Activated CD4-positive, alpha-beta memory T cell treated with anti-CD3 and anti-CD28 coated beads for 36 hours (primary cell): Measurements from ENCODE around the gene KAT8. TPM values are rescaled to one million over a fixed set of nuclear protein-coding genes. Genes with fewer than 3 reads are reported as not detected.
A peak's percentile ranks its signal among the peaks of the same experiment; 100 is the strongest.

ENCODE experiments used
- CTCF ChIA-PET: fragments of 350-600 bp; sonication (Branson Sonifier 250); formaldehyde crosslinking; loops from one replicate; lab custom pipeline; 2021; ENCODE audit warnings: antibody characterized with exemption, inconsistent platforms; lab: Charles Lee
- POLR2A ChIA-PET: fragments of 350-600 bp; sonication (Branson Sonifier 250); formaldehyde crosslinking; loops from one replicate; lab custom pipeline; 2021; ENCODE audit warnings: antibody characterized with exemption; lab: Charles Lee
- DNase-seq: peaks from one replicate; pipeline ENCODE4 v3.0.0-alpha.2; 2020
- H3K27ac Mint-ChIP-seq: one replicate; pipeline ENCODE4 v1.8.0; 2021; ENCODE audit warnings: mixed read lengths
- H3K27me3 Mint-ChIP-seq: one replicate; pipeline ENCODE4 v1.8.0; 2021; ENCODE audit warnings: mixed read lengths
- H3K36me3 Mint-ChIP-seq: one replicate; pipeline ENCODE4 v1.8.0; 2021; ENCODE audit warnings: mixed read lengths
- H3K4me1 Mint-ChIP-seq: one replicate; pipeline ENCODE4 v1.8.0; 2021; ENCODE audit warnings: low read depth, mixed read lengths
- H3K4me3 Mint-ChIP-seq: one replicate; pipeline ENCODE4 v1.8.0; 2021; ENCODE audit warnings: mild to moderate bottlenecking, mixed read lengths
- H3K9me3 Mint-ChIP-seq: one replicate; pipeline ENCODE4 v1.8.0; 2021; ENCODE audit warnings: mixed read lengths
- intact Hi-C: fragments of 100-400 bp; cut with micrococcal nuclease; formaldehyde crosslinking; loops from one replicate; pipeline ENCODE4 v1.15.1; 2023
- total RNA-seq, 2 experiments: library from RNA; stranded (reverse); gene quantifications; one replicate each; pipeline ENCODE4 v1.2.3, GENCODE V29; 2021

Gene KAT8
- total RNA-seq, 2 experiments from 2014 or later: 48.8 to 49.6 TPM

GRCh38 chr16:31085411-31085810, 32.1 kb upstream of the KAT8 start:
- CTCF ChIA-PET: no interaction called here
- no peak for DNase-seq
- H3K27ac Mint-ChIP-seq: no peak overlapping the region

GRCh38 chr16:31085873-31086628, 31.4 kb upstream of the KAT8 start:
- Mint-ChIP-seq H3K36me3 (peaks cover 10% of the 10 kb centered on the region), H3K4me3 (no peak overlapping the region), H3K4me1 (peaks cover 8% of the 10 kb centered on the region), H3K27ac (no peak overlapping the region), H3K27me3 (no peaks in the 10 kb centered on the region), H3K9me3 (no peaks in the 10 kb centered on the region)
- no peak for DNase-seq
- intact Hi-C loops: no loop called here
- ChIA-PET CTCF (no interaction called here), POLR2A (interaction anchor here (1.3 kb wide), 1 partner anchor 12 kb away, joined by 5 read pairs; the partner anchor contains the start of genes ZNF646 and ZNF668)

More at GRCh38 chr16:31085411-31085810, 32.1 kb upstream of the KAT8 start:
- intact Hi-C loops: no loop called here
- Mint-ChIP-seq H3K27me3 (no peaks in the 10 kb centered on the region), H3K9me3 (no peaks in the 10 kb centered on the region), H3K36me3 (peaks cover 14% of the 10 kb centered on the region), H3K4me3 (no peak overlapping the region), H3K4me1 (peaks cover 8% of the 10 kb centered on the region)
- POLR2A ChIA-PET: no interaction called here

GRCh38 chr16:31086629-31086906, 30.9 kb upstream of the KAT8 start:
- no peaks in the 10 kb centered on the region for H3K9me3 Mint-ChIP-seq
- H3K27me3 Mint-ChIP-seq: no peaks in the 10 kb centered on the region
- H3K36me3 Mint-ChIP-seq: peaks cover 10% of the 10 kb centered on the region
- intact Hi-C loops: no loop called here
- H3K4me1 Mint-ChIP-seq: peaks cover 8% of the 10 kb centered on the region
- no peak for DNase-seq
- ChIA-PET POLR2A (interaction anchor here (1.3 kb wide), 1 partner anchor 12 kb away, joined by 5 read pairs; the partner anchor contains the start of genes ZNF646 and ZNF668), CTCF (no interaction called here)
- no peak overlapping the region for H3K27ac Mint-ChIP-seq
- no peak overlapping the region for H3K4me3 Mint-ChIP-seq

DNA sequence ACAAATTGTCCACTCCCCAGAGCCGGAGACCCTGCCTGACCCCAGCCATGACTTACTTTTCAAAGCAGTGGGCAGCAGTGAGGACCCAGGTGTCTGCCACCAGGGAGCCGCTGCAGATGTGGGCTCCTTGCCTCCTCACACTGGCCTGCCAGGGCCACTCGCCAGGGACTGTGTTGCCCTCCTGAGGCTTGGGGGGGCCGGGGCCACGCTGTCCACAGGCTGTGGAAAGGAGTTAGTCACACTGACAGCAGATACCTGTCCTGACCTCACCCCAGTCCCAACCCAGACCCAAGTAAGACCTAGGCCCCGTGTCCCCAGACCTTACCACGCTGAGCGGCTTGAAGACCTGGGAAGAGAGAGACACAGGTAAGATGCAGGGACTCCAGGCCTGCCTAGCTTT, 30.0 kb upstream of the KAT8 start:
- Mint-ChIP-seq H3K9me3 (no peaks in the 10 kb centered on the region), H3K27ac (no peak overlapping the region)

GRCh38 chr16:31087971-31088370, 29.5 kb upstream of the KAT8 start:
- H3K36me3 Mint-ChIP-seq: peaks cover 13% of the 10 kb centered on the region
- H3K4me1 Mint-ChIP-seq: peaks cover 11% of the 10 kb centered on the region
- H3K27me3 Mint-ChIP-seq: no peaks in the 10 kb centered on the region
- no peak for DNase-seq
- ChIA-PET POLR2A (interaction anchor here (1.4 kb wide), 1 partner anchor 29 kb away, joined by 3 read pairs; no protein-coding TSS in a partner anchor), CTCF (no interaction called here)
- intact Hi-C loops: no loop called here
- H3K4me3 Mint-ChIP-seq: no peak overlapping the region
- H3K27ac Mint-ChIP-seq: no peak overlapping the region
- no peaks in the 10 kb centered on the region for H3K9me3 Mint-ChIP-seq

More for the DNA sequence above, 30.0 kb upstream of the KAT8 start:
- DNase-seq: no peak
- Mint-ChIP-seq H3K36me3 (peaks cover 10% of the 10 kb centered on the region), H3K4me3 (no peak overlapping the region), H3K4me1 (peaks cover 6% of the 10 kb centered on the region), H3K27me3 (no peaks in the 10 kb centered on the region)
- ChIA-PET POLR2A (interaction anchor here (1.4 kb wide), 1 partner anchor 29 kb away, joined by 3 read pairs; no protein-coding TSS in a partner anchor), CTCF (no interaction called here)
- intact Hi-C loops: no loop called here

DNA sequence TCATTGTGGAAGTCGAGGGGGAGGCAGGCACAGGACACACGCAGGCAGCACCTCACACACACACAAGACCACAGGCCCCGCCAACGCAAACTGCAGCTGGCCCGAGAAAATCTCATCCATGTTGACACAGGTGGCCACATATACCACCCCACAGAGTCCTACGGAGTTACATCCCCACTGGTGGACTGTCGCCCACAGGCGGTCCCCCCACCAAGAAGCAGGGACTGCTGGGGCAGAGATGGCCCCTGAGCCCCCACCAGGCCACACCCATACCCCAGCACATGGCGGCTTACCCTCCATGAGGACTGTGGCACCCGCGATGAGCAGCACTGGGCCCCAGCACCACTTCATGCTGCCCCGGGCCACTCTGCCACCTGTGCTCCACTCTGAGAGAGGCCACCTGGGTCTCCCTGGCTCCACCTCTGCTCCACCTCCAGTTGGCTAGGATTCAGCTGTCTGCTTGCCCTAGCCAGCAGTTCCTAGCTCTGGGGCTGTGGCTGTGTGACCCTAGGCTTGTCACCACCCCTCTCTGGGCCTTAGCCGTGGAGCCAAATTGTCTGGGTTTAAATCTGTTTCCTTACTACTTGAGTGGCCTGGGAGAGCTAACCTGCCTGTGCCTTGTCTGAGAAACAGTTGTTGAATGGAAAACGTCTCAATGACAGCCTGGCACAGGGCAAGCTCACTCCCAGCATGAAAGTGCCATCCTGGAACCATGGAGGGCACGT, 28.8 kb upstream of the KAT8 start, which contains the start of gene PRSS53:
TSS of gene PRSS53 (minus strand) at position 485 of the 725 bp plus-strand sequence. CDS start at position 351, 134 bp downstream.
- Mint-ChIP-seq H3K4me3 (no peak within 1 kb of the TSS), H3K36me3 (peaks cover 11% of the 10 kb centered on the region), H3K27ac (no peak within 1 kb of the TSS), H3K27me3 (no peaks in the 10 kb centered on the region), H3K4me1 (peaks cover 15% of the 10 kb centered on the region), H3K9me3 (no peaks in the 10 kb centered on the region)
- POLR2A ChIA-PET: interaction anchor here (0.5 to 1.4 kb wide), 2 partner anchors 27 to 28 kb away, joined by 3 read pairs; no protein-coding TSS in a partner anchor
- DNase-seq: no peak
- intact Hi-C loops: no loop called here
- CTCF ChIA-PET: interaction anchor here (1.2 kb wide), 1 partner anchor 104 kb away, joined by 4 read pairs; the partner anchor contains the start of gene HSD3B7

- peaks cover 11% of the 10 kb centered on the region for H3K36me3 Mint-ChIP-seq
- intact Hi-C loops: no loop called here
- ChIA-PET CTCF (interaction anchor here (1.2 kb wide), 1 partner anchor 104 kb away, joined by 4 read pairs; the partner anchor contains the start of gene HSD3B7), POLR2A (interaction anchor here (0.5 to 1.4 kb wide), 2 partner anchors 28 kb away, joined by 3 read pairs; no protein-coding TSS in a partner anchor)
- no peak for DNase-seq
- H3K4me3 Mint-ChIP-seq: no peak overlapping the region
- H3K4me1 Mint-ChIP-seq: peaks cover 15% of the 10 kb centered on the region
- H3K9me3 Mint-ChIP-seq: no peaks in the 10 kb centered on the region
- H3K27me3 Mint-ChIP-seq: no peaks in the 10 kb centered on the region
- H3K27ac Mint-ChIP-seq: no peak overlapping the region
These were observed 28.3 kb upstream of the KAT8 start for GRCh38 chr16:31089199-31089598.

- ChIA-PET CTCF (no interaction called here), POLR2A (no interaction called here)
- intact Hi-C loops: loop anchor here (5.0 kb wide), 1 partner anchor 133 kb away; the partner anchor contains the start of gene SETD1A
These were observed 26.9 kb upstream of the KAT8 start for GRCh38 chr16:31090540-31090939.

DNA sequence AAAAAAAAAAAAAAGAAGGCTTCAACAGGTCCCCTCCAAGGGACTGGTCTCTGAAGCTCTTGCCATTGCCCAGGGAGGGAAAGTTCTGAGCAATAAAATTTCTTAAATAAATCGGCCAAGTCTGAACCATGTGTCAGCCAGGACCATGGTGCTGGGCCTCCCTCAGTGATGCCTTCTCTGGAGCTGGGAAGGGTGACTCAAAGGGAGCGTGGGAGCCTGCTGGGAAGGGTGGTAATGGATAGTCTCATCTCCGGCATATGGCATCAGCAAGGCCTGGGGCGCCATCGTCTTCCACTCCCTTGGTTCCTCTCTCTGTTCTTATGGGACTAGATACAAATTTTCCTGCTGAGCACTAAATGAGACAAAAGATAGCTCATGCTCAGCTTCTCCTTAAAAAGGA, 25.1 kb upstream of the KAT8 start:
- Mint-ChIP-seq H3K4me1 (peaks cover 24% of the 10 kb centered on the region), H3K9me3 (no peaks in the 10 kb centered on the region), H3K27ac (no peak overlapping the region), H3K27me3 (no peaks in the 10 kb centered on the region), H3K36me3 (peaks cover 11% of the 10 kb centered on the region), H3K4me3 (no peak overlapping the region)
- POLR2A ChIA-PET: interaction anchor here (1.1 to 2.9 kb wide), 2 partner anchors 19 to 88 kb away, joined by 3 to 16 read pairs; partner anchors contain the start of genes ZNF646 and ZNF668
- CTCF ChIA-PET: interaction anchor here (0.6 to 1.0 kb wide), 2 partner anchors 19 to 192 kb away, joined by 3 read pairs; no protein-coding TSS in a partner anchor
- intact Hi-C loops: loop anchor here (5.0 kb wide), 1 partner anchor 135 kb away; the partner anchor contains the start of gene SETD1A
- DNase-seq: no peak

More at GRCh38 chr16:31090540-31090939, 26.9 kb upstream of the KAT8 start:
- no peak overlapping the region for H3K27ac Mint-ChIP-seq
- DNase-seq: no peak
- H3K4me1 Mint-ChIP-seq: peaks cover 19% of the 10 kb centered on the region
- H3K9me3 Mint-ChIP-seq: no peaks in the 10 kb centered on the region
- H3K27me3 Mint-ChIP-seq: no peaks in the 10 kb centered on the region
- H3K36me3 Mint-ChIP-seq: peaks cover 11% of the 10 kb centered on the region
- H3K4me3 Mint-ChIP-seq: no peak overlapping the region

DNA sequence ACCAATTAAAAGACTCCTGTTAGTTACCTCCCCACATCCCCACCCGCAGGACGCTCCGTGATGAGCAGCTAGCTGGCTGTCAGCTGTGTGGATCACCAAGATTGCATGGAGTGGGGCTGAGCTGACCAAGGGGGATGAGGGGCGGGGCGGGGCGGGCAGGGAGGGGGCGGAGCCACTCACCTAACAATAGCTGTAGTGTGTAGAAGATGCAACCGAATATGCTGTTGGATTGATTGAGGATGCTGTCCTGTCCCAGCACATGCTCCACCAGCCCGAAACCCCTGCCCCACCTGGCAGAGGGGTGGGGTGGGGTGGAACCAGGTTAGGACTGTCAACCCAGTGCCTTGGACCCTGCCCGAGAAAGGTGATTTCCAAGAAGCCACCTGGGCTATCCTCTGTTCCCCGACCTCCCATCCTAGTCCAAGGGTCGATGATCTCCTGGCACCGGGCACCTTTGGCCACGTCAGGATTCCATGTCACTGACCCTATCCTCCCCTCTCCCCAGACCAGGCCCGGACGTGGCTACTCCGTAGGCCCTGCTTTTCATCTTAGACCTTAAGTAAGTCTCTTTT, 24.2 kb upstream of the KAT8 start:
- Mint-ChIP-seq H3K27ac (no peak overlapping the region), H3K9me3 (no peaks in the 10 kb centered on the region), H3K4me3 (peak overlapping the region; percentile 93), H3K36me3 (peaks cover 11% of the 10 kb centered on the region), H3K4me1 (peaks cover 24% of the 10 kb centered on the region), H3K27me3 (no peaks in the 10 kb centered on the region)
- POLR2A ChIA-PET: interaction anchor here (0.9 to 2.9 kb wide), 5 partner anchors 11 to 907 kb away, joined by 3 to 16 read pairs (median 3); partner anchors contain the start of genes ZNF646 and ZNF668
- intact Hi-C loops: loop anchor here (5.0 kb wide), 1 partner anchor 136 kb away; the partner anchor contains the start of gene SETD1A
- CTCF ChIA-PET: interaction anchor here (1.0 to 2.0 kb wide), 2 partner anchors 20 to 49 kb away, joined by 3 to 11 read pairs; no protein-coding TSS in a partner anchor
- DNase-seq: peak; percentile 31

GRCh38 chr16:31094088-31094423, 23.4 kb upstream of the KAT8 start:
- CTCF ChIA-PET: interaction anchor here (0.7 to 2.7 kb wide), 5 partner anchors 48 to 152 kb away, joined by 3 to 11 read pairs (median 3); partner anchors contain the start of gene HSD3B7
- no peak for DNase-seq

More at GRCh38 chr16:31094088-31094423, 23.4 kb upstream of the KAT8 start:
- no peaks in the 10 kb centered on the region for H3K9me3 Mint-ChIP-seq
- POLR2A ChIA-PET: interaction anchor here (0.7 to 2.9 kb wide), 8 partner anchors 12 to 908 kb away, joined by 3 to 16 read pairs (median 3); partner anchors contain the start of genes ZNF646 and ZNF668
- intact Hi-C loops: loop anchor here (1.0 to 5.0 kb wide), 6 partner anchors 15 to 775 kb away; partner anchors contain the start of genes BCKDK, HSD3B7, KAT8 and SETD1A
- H3K36me3 Mint-ChIP-seq: peaks cover 9% of the 10 kb centered on the region
- peak overlapping the region; percentile 84 for H3K27ac Mint-ChIP-seq
- H3K4me3 Mint-ChIP-seq: peak overlapping the region; percentile 93
- H3K4me1 Mint-ChIP-seq: peaks cover 24% of the 10 kb centered on the region
- H3K27me3 Mint-ChIP-seq: no peaks in the 10 kb centered on the region
